Right atrium auricular region (tissue), 2 donors: ENCODE data around the gene TTC23. TPM values are rescaled to one million over a fixed set of nuclear protein-coding genes. Genes with fewer than 3 reads are reported as not detected.
A peak's percentile ranks its signal among the peaks of the same experiment; 100 is the strongest.

Experiments
- DNase-seq: peaks from one replicate; pipeline ENCODE4 v3.0.0-alpha.2; 2019; ENCODE audit warnings: low spot score
- H3K27ac ChIP-seq, 2 donors: fragments of 200-600 bp; sonication (generic); 1 replicate in 1 of 2; 2 replicates in 1 of 2; pipeline ENCODE4 v1.5.1; 2016 to 2019
- H3K27me3 ChIP-seq, 2 donors: fragments of 200-600 bp; sonication (generic); one replicate each; pipeline versions ENCODE4 v1.5.1 to v1.6.0; 2017 to 2019
- H3K36me3 ChIP-seq: fragments of 200-600 bp; sonication (generic); one replicate; pipeline ENCODE4 v1.5.1; 2016
- H3K4me1 ChIP-seq, 2 donors: fragments of 200-600 bp; sonication (generic); one replicate each; pipeline versions ENCODE4 v1.5.1 to v1.6.0; 2017 to 2019
- H3K4me3 ChIP-seq, 2 donors: fragments of 200-600 bp; sonication (generic); 1 replicate in 1 of 2; 2 replicates in 1 of 2; pipeline ENCODE4 v1.5.1; 2017 to 2019; ENCODE audit warnings: mild to moderate bottlenecking in 1 of 2, moderate library complexity in 1 of 2
- H3K9me3 ChIP-seq, 2 donors: fragments of 200-600 bp; sonication (generic); one replicate each; pipeline ENCODE4 v1.5.1; 2019
- CTCF ChIP-seq, 2 donors: fragments of 200-600 bp; sonication (generic); IDR thresholded peaks; one replicate each; pipeline ENCODE4 v1.5.1; 2019; ENCODE audit warnings: antibody characterized with exemption in 2 of 2
- total RNA-seq, 2 donors: library from RNA; depleted of rRNA; stranded (reverse); fragments of >200 nt; gene quantifications; one replicate each; pipeline ENCODE4 v1.1.0, GENCODE V29; 2016

The TTC23 gene
- total RNA-seq, 2 donors from 2014 or later: 13.6 to 14.6 TPM

GRCh38 chr15:99187936-99188335 is 61.4 kb downstream of the TTC23 start:
- peaks cover 22% of the 10 kb centered on the region for H3K36me3 ChIP-seq

GRCh38 chr15:99185414-99186130 is 63.8 kb downstream of the TTC23 start:
- Histone ChIP-seq H3K27ac (peak overlapping the region in 1 of 2 donors; percentile 9), H3K4me3 (no peak overlapping the region), H3K36me3 (no peaks in the 10 kb centered on the region), H3K9me3 (no peaks in the 10 kb centered on the region), H3K4me1 (peaks cover 0 to 20% of the 10 kb centered on the region in 2 donors), H3K27me3 (no peaks in the 10 kb centered on the region)
- DNase-seq: no peak
- TF ChIP-seq CTCF (IDR thresholded peaks at IDR 0.05): no peak

More at GRCh38 chr15:99187936-99188335, 61.4 kb downstream of the TTC23 start:
- Histone ChIP-seq H3K9me3 (no peaks in the 10 kb centered on the region), H3K27me3 (no peaks in the 10 kb centered on the region), H3K27ac (no peak overlapping the region), H3K4me3 (no peak overlapping the region), H3K4me1 (no peaks in the 10 kb centered on the region)
- DNase-seq: no peak
- TF ChIP-seq CTCF (IDR thresholded peaks at IDR 0.05): no peak

- Histone ChIP-seq H3K27me3 (no peaks in the 10 kb centered on the region), H3K27ac (peak overlapping the region; percentile 81 to 88), H3K9me3 (no peaks in the 10 kb centered on the region), H3K36me3 (no peaks in the 10 kb centered on the region), H3K4me1 (peaks cover 0 to 32% of the 10 kb centered on the region in 2 donors), H3K4me3 (no peak overlapping the region)
- no peak for DNase-seq
- no peak for TF ChIP-seq CTCF (IDR thresholded peaks at IDR 0.05)
Measured at GRCh38 chr15:99182791-99183190, 66.6 kb downstream of the TTC23 start.

GRCh38 chr15:99181545-99181971 is 67.8 kb downstream of the TTC23 start:
- DNase-seq: no peak
- H3K4me1 ChIP-seq: peaks cover 0 to 45% of the 10 kb centered on the region in 2 donors
- H3K36me3 ChIP-seq: no peaks in the 10 kb centered on the region
- H3K9me3 ChIP-seq: no peaks in the 10 kb centered on the region
- H3K27me3 ChIP-seq: no peaks in the 10 kb centered on the region
- no peak for TF ChIP-seq CTCF (IDR thresholded peaks at IDR 0.05)
- H3K4me3 ChIP-seq: no peak overlapping the region
- peak overlapping the region; percentile 81 to 88 for H3K27ac ChIP-seq

- Histone ChIP-seq H3K36me3 (no peaks in the 10 kb centered on the region), H3K27ac (peak overlapping the region; percentile 81 to 88), H3K9me3 (no peaks in the 10 kb centered on the region), H3K4me3 (no peak overlapping the region), H3K4me1 (peaks cover 0 to 50% of the 10 kb centered on the region in 2 donors), H3K27me3 (no peaks in the 10 kb centered on the region)
- no peak for TF ChIP-seq CTCF (IDR thresholded peaks at IDR 0.05)
- DNase-seq: no peak
Measured at GRCh38 chr15:99180964-99181306, 68.4 kb downstream of the TTC23 start.
